Spleen (tissue), 11 donors: Measurements from ENCODE around the gene NDUFS2. TPM values are rescaled to one million over a fixed set of nuclear protein-coding genes. Genes with fewer than 3 reads are reported as not detected.

ENCODE experiments used
- DNase-seq: peaks from one replicate; pipeline ENCODE4 v3.0.0-alpha.2; 2020
- H3K27ac ChIP-seq, 8 donors: fragments of 200-600 bp; sonication (generic) in 7 of 8; 1 replicate in 4 of 8; 2 replicates in 4 of 8; pipeline versions ENCODE4 v1.5.0 to v1.8.0; 2016 to 2021; ENCODE audit warnings: inconsistent platforms in 4 of 8, mild to moderate bottlenecking in 4 of 8, moderate library complexity in 1 of 8
- H3K27me3 ChIP-seq, 7 donors: fragments of 200-600 bp; sonication (generic) in 6 of 7; replicated peaks in 1 of 7; 1 replicate in 4 of 7; 2 replicates in 3 of 7; pipeline versions ENCODE4 v1.5.0 to v1.8.0; 2016 to 2021; ENCODE audit warnings: inconsistent platforms in 3 of 7, mild to moderate bottlenecking in 1 of 7
- H3K36me3 ChIP-seq, 6 donors: fragments of 200-600 bp; sonication (generic) in 5 of 6; 1 replicate in 4 of 6; 2 replicates in 2 of 6; pipeline versions ENCODE4 v1.5.0 to v1.8.0; 2016 to 2021; ENCODE audit warnings: inconsistent platforms in 2 of 6
- H3K4me1 ChIP-seq, 6 donors: fragments of 200-600 bp; sonication (generic) in 5 of 6; 1 replicate in 3 of 6; 2 replicates in 3 of 6; pipeline versions ENCODE4 v1.5.0 to v1.8.0; 2016 to 2021; ENCODE audit warnings: inconsistent platforms in 3 of 6
- H3K4me3 ChIP-seq, 8 donors: fragments of 200-600 bp; sonication (generic) in 7 of 8; 1 replicate in 4 of 8; 2 replicates in 4 of 8; pipeline versions ENCODE4 v1.5.0 to v1.8.0; 2016 to 2021; ENCODE audit warnings: inconsistent platforms in 4 of 8, mild to moderate bottlenecking in 4 of 8, moderate library complexity in 2 of 8
- H3K9me3 ChIP-seq, 8 donors: fragments of 200-600 bp; sonication (generic) in 7 of 8; 1 replicate in 4 of 8; 2 replicates in 4 of 8; pipeline versions ENCODE4 v1.5.0 to v1.8.0; 2016 to 2021; ENCODE audit warnings: inconsistent platforms in 4 of 8
- CTCF ChIP-seq, 11 experiments: fragments of 200-600 bp in 7 of 11; fragments of 450-650 bp in 4 of 11; sonication (generic) in 4 of 11; IDR thresholded peaks in 8 of 11; conservative IDR thresholded peaks in 3 of 11; 1 replicate in 7 of 11; 2 replicates in 4 of 11; pipeline versions ENCODE4 v1.4.0 to v1.8.0; 2016 to 2021; ENCODE audit warnings: antibody characterized with exemption in 11 of 11, inconsistent platforms in 4 of 11, mild to moderate bottlenecking in 1 of 11
- POLR2A ChIP-seq, 3 donors: fragments of 450-650 bp; IDR thresholded peaks; one replicate each; pipeline ENCODE4 v1.5.1; 2017; ENCODE audit warnings: antibody characterized with exemption in 3 of 3, mild to moderate bottlenecking in 1 of 3
- POLR2AphosphoS5 ChIP-seq, 3 donors: sonication (generic); formaldehyde crosslinking; IDR thresholded peaks; one replicate each; pipeline ENCODE4 v1.5.1; 2017; ENCODE audit warnings: antibody characterized with exemption in 3 of 3
- WGBS, 5 donors: extraction: QIAGEN DNeasy Blood & Tissue Kit in 3 of 5; methylation state at CpG; one replicate each; pipeline versions ENCODE4 v1.1.5 to v1.1.7; 2013 to 2018; 5-methylcytosine and 5-hydroxymethylcytosine counted together
- intact Hi-C: fragments of 100-400 bp; cut with DNase I; formaldehyde crosslinking; loops from one replicate; pipeline ENCODE4 v1.15.0; 2023; ENCODE audit warnings: low total_unique reads
- polyA plus RNA-seq, 3 donors: library from polyadenylated mRNA; stranded (reverse); fragments of 200-250 nt; gene quantifications; one replicate each; pipeline ENCODE4 v1.2.1, GENCODE V29; 2013
- total RNA-seq, 7 donors: library from RNA; depleted of rRNA in 3 of 7; stranded (reverse); fragments of >200 nt in 3 of 7; fragmentation: NEBNext Ultra II Directional in 4 of 7; extraction: Animal tissue kit (Norgen Biotek cat#: 25700) in 4 of 7; gene quantifications; one replicate each; pipeline versions ENCODE4 v1.1.0 to v1.2.1, GENCODE V29; 2016 to 2021
- donor health status: healthy with polysubstance abuse.
- donor health status: DM: no; HTN: no; CAD: no; lungs with moderate emphysema.
- donor health status: DM: no; HTN: no; CAD: no.
- donor health status: Bipolar disorder and iron deficiency.
- donor health status: healthy.
- donor health status: DM: no; HTN: no; CAD: no.
- donor health status: DM: yes; HTN: yes; CAD: no.

Gene NDUFS2
- total and polyA plus RNA-seq, 10 donors: 27.0 to 110 (median 83.6) TPM

- DNase-seq: peak; percentile 73
- no peaks in the 10 kb centered on the region for H3K9me3 ChIP-seq
- no peak overlapping the region for H3K4me3 ChIP-seq
- H3K27me3 ChIP-seq: no peaks in the 10 kb centered on the region
- TF ChIP-seq POLR2A (IDR thresholded peaks at IDR 0.05) (no peak), POLR2AphosphoS5 (IDR thresholded peaks at IDR 0.05) (no peak), CTCF (IDR thresholded peaks at IDR 0.05 in 8 of 11, conservative IDR thresholded peaks at IDR 0.05 in 3 of 11) (no peak)
- H3K36me3 ChIP-seq: peaks cover 0 to 50% (median 25%) of the 10 kb centered on the region in 6 donors
- WGBS, 5 donors: 91 to 98% (median 95%) methylated on average over 5 of the region's 5 CpGs
- peaks cover 30 to 78% (median 61%) of the 10 kb centered on the region in 6 donors for H3K4me1 ChIP-seq
- H3K27ac ChIP-seq: peak overlapping the region in 2 of 8 donors; percentile 9 to 16
- intact Hi-C loops: no loop called here
Observed at GRCh38 chr1:161163793-161164192, 38.4 kb upstream of the NDUFS2 start.

GRCh38 chr1:161164901-161165610 lies 37.1 kb upstream of the NDUFS2 start:
- Histone ChIP-seq H3K4me3 (peak overlapping the region in 6 of 8 donors; percentile 64 to 95 (median 81)), H3K27me3 (no peaks in the 10 kb centered on the region), H3K4me1 (peaks cover 24 to 68% (median 53%) of the 10 kb centered on the region in 6 donors), H3K36me3 (peaks cover 0 to 63% (median 32%) of the 10 kb centered on the region in 6 donors), H3K9me3 (no peaks in the 10 kb centered on the region), H3K27ac (peak overlapping the region; percentile 87 to 92 (median 88))
- WGBS, 5 donors: 68 to 75% (median 71%) methylated on average over 14 of the region's 14 CpGs
- intact Hi-C loops: no loop called here
- no peak for TF ChIP-seq POLR2AphosphoS5 (IDR thresholded peaks at IDR 0.05)
- TF ChIP-seq POLR2A (IDR thresholded peaks at IDR 0.05): no peak
- no peak for TF ChIP-seq CTCF (IDR thresholded peaks at IDR 0.05 in 8 of 11, conservative IDR thresholded peaks at IDR 0.05 in 3 of 11)
- DNase-seq: peak; percentile 71

GRCh38 chr1:161165742-161166668 lies 36.2 kb upstream of the NDUFS2 start, which contains the start of gene PPOX:
TSS of gene PPOX (plus strand) at chr1:161166426. CDS start at chr1:161166848, 422 bp downstream.
- Histone ChIP-seq H3K9me3 (no peaks in the 10 kb centered on the region), H3K4me3 (peak within 1 kb of the TSS; percentile 44 to 95 (median 77)), H3K27ac (peak within 1 kb of the TSS; percentile 87 to 92 (median 88)), H3K4me1 (peaks cover 15 to 59% (median 43%) of the 10 kb centered on the region in 6 donors), H3K27me3 (no peaks in the 10 kb centered on the region), H3K36me3 (peaks cover 0 to 68% (median 42%) of the 10 kb centered on the region in 6 donors)
- intact Hi-C loops: no loop called here
- 0 to 1% (median 0%) methylated on average over 33 to 54 of the region's 54 CpGs for WGBS, 5 donors
- peak; percentile 98 for DNase-seq
- peak in 1 of 3 donors; percentile 26 for TF ChIP-seq POLR2A (IDR thresholded peaks at IDR 0.05)
- peak; percentile 87 to 94 (median 89) for TF ChIP-seq POLR2AphosphoS5 (IDR thresholded peaks at IDR 0.05)
- peak in 10 of 11 experiments; percentile 14 to 59 (median 46) for TF ChIP-seq CTCF (IDR thresholded peaks at IDR 0.05 in 8 of 11, conservative IDR thresholded peaks at IDR 0.05 in 3 of 11)
